A549 (cell line): Measurements from ENCODE around the gene TLCD2. TPM values are rescaled to one million over a fixed set of nuclear protein-coding genes. Genes with fewer than 3 reads are reported as not detected.

ENCODE experiments used
- ATAC-seq, 2 experiments: fragments of 200-7000 bp in 1 of 2; fragments of >200 bp in 1 of 2; cut with Nextera tagmentation in 1 of 2; cut with Tn5 transposase in 1 of 2; 3 replicates each; pipeline versions ENCODE4 v1.8.0 to v1.9.1; 2018 to 2020; ENCODE audit warnings: mild to moderate bottlenecking in 1 of 2, moderate library complexity in 1 of 2
- CTCF ChIA-PET: fragments of 300-600 bp; sonication (Branson Sonifier 250); formaldehyde crosslinking; extraction: SDS; loops from one replicate; lab custom pipeline; 2021; ENCODE audit warnings: antibody characterized with exemption, inconsistent platforms; lab: Yijun Ruan, JAX
- POLR2A ChIA-PET: fragments of 350-600 bp; formaldehyde crosslinking; extraction: SDS; loops from one replicate; lab custom pipeline; 2021; ENCODE audit warnings: antibody characterized with exemption, inconsistent platforms; lab: Yijun Ruan, JAX
- DNase-seq, 2 experiments: peaks; one replicate each; pipeline versions ENCODE4 v3.0.0 to v3.0.0-alpha.2; 2011 to 2016; ENCODE audit warnings: low read depth in 1 of 2, low spot score in 1 of 2
- FAIRE-seq: peaks from 2 replicates; lab custom pipeline; 2011; peaks lifted over from hg19 to GRCh38; lab: Jason Lieb, UNC
- H3K27ac ChIP-seq, 2 experiments: fragments of >200 bp; sonication (Bioruptor Twin); formaldehyde crosslinking; 3 replicates each; pipeline ENCODE4 v1.5.1; 2016 to 2017
- H3K4me1 ChIP-seq: fragments of >200 bp; sonication (Bioruptor Twin); formaldehyde crosslinking; 3 replicates; pipeline ENCODE4 v1.6.1; 2016
- H3K4me2 ChIP-seq: fragments of >200 bp; sonication (Bioruptor Twin); formaldehyde crosslinking; 3 replicates; pipeline ENCODE4 v1.6.1; 2016
- H3K4me3 ChIP-seq: fragments of >200 bp; sonication (Bioruptor Twin); formaldehyde crosslinking; 3 replicates; pipeline ENCODE4 v1.5.1; 2016
- H3K9me3 ChIP-seq: fragments of >200 bp; sonication (Bioruptor Twin); formaldehyde crosslinking; 3 replicates; pipeline ENCODE4 v1.6.1; 2016
- BHLHE40 ChIP-seq: IDR thresholded peaks from 2 replicates; pipeline ENCODE4 v1.6.1; 2012; ENCODE audit warnings: low read depth, low read length, inconsistent platforms
- CBX2 ChIP-seq: fragments of 200-600 bp; sonication (generic); IDR thresholded peaks from 2 replicates; pipeline ENCODE4 v1.6.1; 2016; ENCODE audit warnings: low read depth, mild to moderate bottlenecking, borderline replicate concordance
- EHF ChIP-seq: fragments of 250-450 bp; sonication (Bioruptor Pico); IDR thresholded peaks from 2 replicates; pipeline ENCODE4 v1.5.0; 2020; ENCODE audit warnings: mild to moderate bottlenecking
- EHMT2 ChIP-seq: fragments of 200-600 bp; sonication (generic); IDR thresholded peaks from 2 replicates; pipeline ENCODE4 v1.6.1; 2016; ENCODE audit warnings: antibody characterized with exemption, low read depth, mild to moderate bottlenecking, moderate library complexity
- EP300 ChIP-seq, 2 experiments: fragments of >200 bp; sonication (Bioruptor Twin); formaldehyde crosslinking; IDR thresholded peaks; 2 replicates in 1 of 2; 3 replicates in 1 of 2; pipeline ENCODE4 v1.6.1; 2016 to 2017
- ESRRA ChIP-seq: fragments of 150-350 bp; IDR thresholded peaks from 2 replicates; pipeline ENCODE4 v1.6.1; 2014; ENCODE audit warnings: mild to moderate bottlenecking, low read length, borderline replicate concordance
- FOSL2 ChIP-seq, 2 experiments: fragments of 450-650 bp in 1 of 2; fragments of >200 bp in 1 of 2; sonication (Bioruptor Twin) in 1 of 2; formaldehyde crosslinking; IDR thresholded peaks; 2 replicates each; pipeline versions ENCODE4 v1.5.0 to v1.6.1; 2016 to 2020; ENCODE audit warnings: mild to moderate bottlenecking in 1 of 2, moderate library complexity in 1 of 2
- FOXS1 ChIP-seq: fragments of 250-450 bp; sonication (Bioruptor Pico); IDR thresholded peaks from 2 replicates; pipeline ENCODE4 v1.5.0; 2020; ENCODE audit warnings: mild to moderate bottlenecking, moderate library complexity
- HOXA7 ChIP-seq: fragments of 250-450 bp; sonication (Bioruptor Pico); IDR thresholded peaks from 2 replicates; pipeline ENCODE4 v1.5.0; 2020; ENCODE audit warnings: mild to moderate bottlenecking, moderate library complexity
- HOXB5 ChIP-seq: fragments of 250-450 bp; sonication (Bioruptor Pico); IDR thresholded peaks from 2 replicates; pipeline ENCODE4 v1.5.0; 2020; ENCODE audit warnings: mild to moderate bottlenecking, moderate library complexity
- JUN ChIP-seq, 2 experiments: fragments of >200 bp; sonication (Bioruptor Twin); formaldehyde crosslinking; IDR thresholded peaks; 2 replicates in 1 of 2; 3 replicates in 1 of 2; pipeline ENCODE4 v1.6.1; 2016 to 2017
- JUNB ChIP-seq: fragments of >200 bp; sonication (Bioruptor Twin); formaldehyde crosslinking; IDR thresholded peaks from 2 replicates; pipeline ENCODE4 v1.6.1; 2016
- KDM1A ChIP-seq: fragments of 200-600 bp; sonication (generic); IDR thresholded peaks from 2 replicates; pipeline ENCODE4 v1.6.1; 2016; ENCODE audit warnings: low read depth, mild to moderate bottlenecking
- MAZ ChIP-seq: fragments of 150-350 bp; IDR thresholded peaks from 2 replicates; pipeline ENCODE4 v1.6.1; 2014; ENCODE audit warnings: antibody characterized with exemption, low read depth, low read length, borderline replicate concordance
- NPAS2 ChIP-seq: fragments of 250-450 bp; sonication (Bioruptor Pico); IDR thresholded peaks from 2 replicates; pipeline ENCODE4 v1.8.0; 2022; ENCODE audit warnings: mild to moderate bottlenecking, moderate library complexity, borderline replicate concordance
- NR3C1 ChIP-seq: fragments of >200 bp; sonication (Bioruptor Twin); formaldehyde crosslinking; IDR thresholded peaks from 3 replicates; pipeline ENCODE4 v1.6.1; 2017
- POLR2A ChIP-seq: IDR thresholded peaks from 2 replicates; pipeline ENCODE4 v1.6.1; 2012; ENCODE audit warnings: mild to moderate bottlenecking, low read length
- POLR2AphosphoS2 ChIP-seq: conservative IDR thresholded peaks from 2 replicates; pipeline ENCODE4 v1.6.1; 2012; ENCODE audit warnings: low read length, improper control_type of control experiment, inconsistent platforms
- RAD21 ChIP-seq, 2 experiments: fragments of >200 bp in 1 of 2; sonication (Bioruptor Twin) in 1 of 2; formaldehyde crosslinking in 1 of 2; IDR thresholded peaks in 1 of 2; conservative IDR thresholded peaks in 1 of 2; 2 replicates in 1 of 2; 3 replicates in 1 of 2; pipeline ENCODE4 v1.6.1; 2012 to 2018; ENCODE audit warnings: inconsistent platforms in 1 of 2
- RARB ChIP-seq: fragments of 250-450 bp; sonication (Bioruptor Pico); IDR thresholded peaks from 2 replicates; pipeline ENCODE4 v1.8.0; 2021; ENCODE audit warnings: mild to moderate bottlenecking, moderate library complexity
- RFX5 ChIP-seq: fragments of 450-650 bp; IDR thresholded peaks from 2 replicates; pipeline ENCODE4 v1.7.1; 2014; ENCODE audit warnings: antibody characterized with exemption, mild to moderate bottlenecking, moderate library complexity
- TFCP2L1 ChIP-seq: fragments of 250-450 bp; sonication (Bioruptor Pico); IDR thresholded peaks from 2 replicates; pipeline ENCODE4 v1.5.0; 2021; ENCODE audit warnings: mild to moderate bottlenecking
- ZC3H11A ChIP-seq: fragments of 450-650 bp; IDR thresholded peaks from 2 replicates; pipeline ENCODE4 v1.6.1; 2014; ENCODE audit warnings: antibody characterized with exemption, mild to moderate bottlenecking
- WGBS: methylation state at CpG from one replicate; pipeline ENCODE4 v1.1.6; 2017; ENCODE audit errors: missing lambda C conversion rate; 5-methylcytosine and 5-hydroxymethylcytosine counted together
- polyA plus RNA-seq, 4 experiments: library from polyadenylated mRNA; depleted of rRNA in 3 of 4; stranded (reverse); fragments of >200 nt; fragmentation: RNase III in 1 of 4; extraction: RNeasy Plus Mini Kit Qiagen cat#74134 plus additional on column Dnase treatment in 1 of 4; gene quantifications; 2 replicates in 3 of 4; 3 replicates in 1 of 4; pipeline ENCODE4 v1.2.3, GENCODE V29; 2011 to 2017
- TF ChIP-seq, protein P1 (sequence below): fragments of >200 bp; sonication (Bioruptor Twin); formaldehyde crosslinking; IDR thresholded peaks from 3 replicates; pipeline ENCODE4 v1.6.1; 2016
- TF ChIP-seq, protein P2 (sequence below): fragments of 250-450 bp; sonication (Bioruptor Pico); IDR thresholded peaks from 2 replicates; pipeline ENCODE4 v1.5.0; 2021; ENCODE audit warnings: mild to moderate bottlenecking, moderate library complexity, borderline replicate concordance
- TF ChIP-seq, protein P3 (sequence below): IDR thresholded peaks from 2 replicates; pipeline ENCODE4 v1.6.1; 2012
- TF ChIP-seq, protein P4 (sequence below): IDR thresholded peaks from 2 replicates; pipeline ENCODE4 v1.6.1; 2012; ENCODE audit warnings: low read depth, borderline replicate concordance
- TF ChIP-seq, protein P5 (sequence below): fragments of >200 bp; sonication (Bioruptor Twin); formaldehyde crosslinking; IDR thresholded peaks from 3 replicates; pipeline ENCODE4 v1.5.1; 2016

Gene TLCD2
- polyA plus RNA-seq, 2 of the 4 experiments (the other 2 are of a cell fraction): 3.5 to 4.5 TPM

DNA sequence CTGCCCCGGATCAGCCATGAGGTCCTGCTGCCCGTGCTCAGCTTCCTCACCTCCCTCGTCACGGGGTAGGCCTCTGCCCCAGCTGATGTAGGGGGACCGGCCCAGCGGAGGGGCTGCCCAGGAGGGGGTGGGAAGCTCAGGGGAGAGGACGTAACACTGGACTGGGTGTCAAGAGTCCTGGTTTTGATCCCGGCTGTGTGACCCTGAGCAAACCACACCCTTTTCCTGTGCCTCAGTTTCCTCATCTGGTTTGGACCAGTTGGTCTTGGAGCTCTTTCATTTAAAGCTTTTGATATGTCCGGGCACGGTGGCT is 21.0 kb upstream of the TLCD2 start (continued):
- TF ChIP-seq, protein P1, sequence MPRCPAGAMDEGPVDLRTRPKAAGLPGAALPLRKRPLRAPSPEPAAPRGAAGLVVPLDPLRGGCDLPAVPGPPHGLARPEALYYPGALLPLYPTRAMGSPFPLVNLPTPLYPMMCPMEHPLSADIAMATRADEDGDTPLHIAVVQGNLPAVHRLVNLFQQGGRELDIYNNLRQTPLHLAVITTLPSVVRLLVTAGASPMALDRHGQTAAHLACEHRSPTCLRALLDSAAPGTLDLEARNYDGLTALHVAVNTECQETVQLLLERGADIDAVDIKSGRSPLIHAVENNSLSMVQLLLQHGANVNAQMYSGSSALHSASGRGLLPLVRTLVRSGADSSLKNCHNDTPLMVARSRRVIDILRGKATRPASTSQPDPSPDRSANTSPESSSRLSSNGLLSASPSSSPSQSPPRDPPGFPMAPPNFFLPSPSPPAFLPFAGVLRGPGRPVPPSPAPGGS: no peak
- TF ChIP-seq RARB (CRISPR knock-in tag) (no peak), MAZ (no peak)

DNA sequence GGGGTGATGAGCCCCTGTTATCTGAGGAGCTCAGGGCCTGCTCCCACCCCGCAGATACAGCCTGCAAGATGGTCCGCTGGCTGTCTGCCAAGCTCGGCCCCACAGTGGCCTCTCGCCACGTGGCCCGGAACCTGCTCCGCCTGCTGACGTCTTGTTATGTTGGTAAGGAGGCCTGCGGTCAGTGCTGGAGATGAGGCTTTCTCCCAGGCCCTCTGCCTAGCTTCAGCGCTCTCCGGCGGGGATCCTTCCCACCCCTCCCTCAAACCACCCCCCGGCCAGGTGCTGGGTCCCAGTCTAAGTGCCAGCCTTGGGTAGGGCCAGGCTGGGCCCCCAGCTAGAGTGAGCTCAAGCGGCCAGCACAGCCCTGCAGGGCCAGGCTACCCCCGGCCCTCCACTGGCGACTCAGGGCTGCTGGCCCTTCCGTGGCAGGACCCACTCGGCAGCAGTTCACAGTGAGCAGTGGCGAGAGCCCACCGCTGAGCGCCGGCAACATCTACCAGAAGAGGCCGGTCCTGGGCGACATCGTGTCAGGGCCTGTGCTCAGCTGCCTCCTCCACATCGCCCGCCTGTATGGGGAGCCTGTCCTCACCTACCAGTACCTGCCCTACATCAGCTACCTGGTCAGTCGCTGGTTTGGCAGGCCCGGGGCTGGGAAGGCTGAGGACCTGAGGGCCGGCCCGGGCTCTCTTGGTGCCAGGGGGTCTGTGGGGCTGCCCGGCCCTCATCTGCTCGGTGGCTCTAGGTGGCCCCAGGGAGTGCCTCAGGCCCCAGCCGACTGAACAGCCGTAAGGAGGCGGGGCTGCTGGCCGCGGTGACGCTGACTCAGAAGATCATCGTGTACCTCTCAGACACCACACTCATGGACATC is 20.4 kb upstream of the TLCD2 start:
- no peak overlapping the region for H3K4me3 ChIP-seq
- no peaks in the 10 kb centered on the region for H3K9me3 ChIP-seq
- no peak overlapping the region for H3K4me2 ChIP-seq
- ChIA-PET CTCF (interaction anchor here (1.1 to 23.8 kb wide), 10 partner anchors 12 to 293 kb away, joined by 3 to 591 read pairs (median 4); partner anchors contain the start of gene SERPINF1), POLR2A (interaction anchor here (0.8 to 1.2 kb wide), 3 partner anchors 9 to 22 kb away, joined by 3 to 7 read pairs (median 3); no protein-coding TSS in a partner anchor)
- WGBS: 77% methylated on average over 27 of the region's 40 CpGs
- FAIRE-seq (no peak), ATAC-seq (peak; percentile 30 to 40; a peak in 4 of 6 replicates), DNase-seq (no peak)
- peak overlapping the region; percentile 18 to 21; a peak in 1 of 6 replicates for H3K27ac ChIP-seq
- TF ChIP-seq NPAS2 (CRISPR knock-in tag): no peak
- TF ChIP-seq HOXA7 (CRISPR knock-in tag): no peak
- TF ChIP-seq BHLHE40: no peak
- TF ChIP-seq EHMT2: no peak
- TF ChIP-seq POLR2AphosphoS2: no peak
- no peak for TF ChIP-seq TFCP2L1 (CRISPR knock-in tag)
- no peak for TF ChIP-seq RAD21 (conservative IDR thresholded peaks at IDR 0.05 in 1 of 2, IDR thresholded peaks at IDR 0.05 in 1 of 2)
- TF ChIP-seq, protein P2, sequence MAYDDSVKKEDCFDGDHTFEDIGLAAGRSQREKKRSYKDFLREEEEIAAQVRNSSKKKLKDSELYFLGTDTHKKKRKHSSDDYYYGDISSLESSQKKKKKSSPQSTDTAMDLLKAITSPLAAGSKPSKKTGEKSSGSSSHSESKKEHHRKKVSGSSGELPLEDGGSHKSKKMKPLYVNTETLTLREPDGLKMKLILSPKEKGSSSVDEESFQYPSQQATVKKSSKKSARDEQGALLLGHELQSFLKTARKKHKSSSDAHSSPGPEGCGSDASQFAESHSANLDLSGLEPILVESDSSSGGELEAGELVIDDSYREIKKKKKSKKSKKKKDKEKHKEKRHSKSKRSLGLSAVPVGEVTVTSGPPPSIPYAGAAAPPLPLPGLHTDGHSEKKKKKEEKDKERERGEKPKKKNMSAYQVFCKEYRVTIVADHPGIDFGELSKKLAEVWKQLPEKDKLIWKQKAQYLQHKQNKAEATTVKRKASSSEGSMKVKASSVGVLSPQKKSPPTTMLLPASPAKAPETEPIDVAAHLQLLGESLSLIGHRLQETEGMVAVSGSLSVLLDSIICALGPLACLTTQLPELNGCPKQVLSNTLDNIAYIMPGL: no peak
- TF ChIP-seq JUN (IDR thresholded peaks at IDR 0.05): no peak
- no peak for TF ChIP-seq KDM1A
- no peak for TF ChIP-seq JUNB
- no peak for TF ChIP-seq POLR2A
- TF ChIP-seq HOXB5: no peak
- TF ChIP-seq, protein P3, sequence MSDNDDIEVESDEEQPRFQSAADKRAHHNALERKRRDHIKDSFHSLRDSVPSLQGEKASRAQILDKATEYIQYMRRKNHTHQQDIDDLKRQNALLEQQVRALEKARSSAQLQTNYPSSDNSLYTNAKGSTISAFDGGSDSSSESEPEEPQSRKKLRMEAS: no peak
- TF ChIP-seq EP300 (IDR thresholded peaks at IDR 0.05): no peak
- peaks cover 9% of the 10 kb centered on the region for H3K4me1 ChIP-seq

DNA sequence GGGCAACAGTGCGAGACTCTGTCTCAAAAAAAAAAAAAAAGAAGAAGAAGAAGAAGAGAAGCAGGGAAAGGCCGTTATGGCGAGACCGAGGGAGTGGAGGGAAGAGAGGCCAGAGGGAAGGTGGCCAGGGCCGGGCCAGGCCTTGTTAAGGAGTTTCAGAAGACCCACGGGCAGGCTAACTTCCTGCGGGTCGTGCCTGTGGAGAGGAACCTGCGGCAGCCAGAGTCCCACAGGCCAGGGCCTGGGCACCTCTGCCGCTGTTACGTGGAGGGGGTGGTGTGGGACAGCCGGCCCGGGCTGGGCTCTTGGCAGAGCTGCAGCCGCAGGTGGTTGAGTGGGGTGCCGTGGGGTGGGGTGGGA is 19.8 kb upstream of the TLCD2 start:
- 93% methylated on average over 15 of the region's 15 CpGs for WGBS
- H3K4me1 ChIP-seq: peaks cover 13% of the 10 kb centered on the region
- ChIA-PET CTCF (interaction anchor here (1.1 to 23.8 kb wide), 5 partner anchors 11 to 156 kb away, joined by 3 to 591 read pairs (median 9); partner anchors contain the start of gene SERPINF1), POLR2A (interaction anchor here (0.6 to 1.2 kb wide), 4 partner anchors 8 to 23 kb away, joined by 3 to 7 read pairs (median 3); no protein-coding TSS in a partner anchor)
- no peaks in the 10 kb centered on the region for H3K9me3 ChIP-seq
- no peak overlapping the region for H3K4me3 ChIP-seq
- no peak for ATAC-seq
- no peak for DNase-seq
- FAIRE-seq: no peak
- TF ChIP-seq BHLHE40 (no peak), KDM1A (no peak), FOXS1 (CRISPR knock-in tag) (no peak), FOSL2 (IDR thresholded peaks at IDR 0.05) (no peak), FOSL2 (CRISPR knock-in tag; IDR thresholded peaks at IDR 0.05) (no peak), ESRRA (no peak), NR3C1 (no peak), EHF (no peak), RFX5 (no peak), ZC3H11A (no peak), TFCP2L1 (CRISPR knock-in tag) (no peak), CBX2 (no peak)
- TF ChIP-seq, protein P2: no peak
- TF ChIP-seq, protein P4, sequence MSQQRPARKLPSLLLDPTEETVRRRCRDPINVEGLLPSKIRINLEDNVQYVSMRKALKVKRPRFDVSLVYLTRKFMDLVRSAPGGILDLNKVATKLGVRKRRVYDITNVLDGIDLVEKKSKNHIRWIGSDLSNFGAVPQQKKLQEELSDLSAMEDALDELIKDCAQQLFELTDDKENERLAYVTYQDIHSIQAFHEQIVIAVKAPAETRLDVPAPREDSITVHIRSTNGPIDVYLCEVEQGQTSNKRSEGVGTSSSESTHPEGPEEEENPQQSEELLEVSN: no peak
- TF ChIP-seq, protein P5, sequence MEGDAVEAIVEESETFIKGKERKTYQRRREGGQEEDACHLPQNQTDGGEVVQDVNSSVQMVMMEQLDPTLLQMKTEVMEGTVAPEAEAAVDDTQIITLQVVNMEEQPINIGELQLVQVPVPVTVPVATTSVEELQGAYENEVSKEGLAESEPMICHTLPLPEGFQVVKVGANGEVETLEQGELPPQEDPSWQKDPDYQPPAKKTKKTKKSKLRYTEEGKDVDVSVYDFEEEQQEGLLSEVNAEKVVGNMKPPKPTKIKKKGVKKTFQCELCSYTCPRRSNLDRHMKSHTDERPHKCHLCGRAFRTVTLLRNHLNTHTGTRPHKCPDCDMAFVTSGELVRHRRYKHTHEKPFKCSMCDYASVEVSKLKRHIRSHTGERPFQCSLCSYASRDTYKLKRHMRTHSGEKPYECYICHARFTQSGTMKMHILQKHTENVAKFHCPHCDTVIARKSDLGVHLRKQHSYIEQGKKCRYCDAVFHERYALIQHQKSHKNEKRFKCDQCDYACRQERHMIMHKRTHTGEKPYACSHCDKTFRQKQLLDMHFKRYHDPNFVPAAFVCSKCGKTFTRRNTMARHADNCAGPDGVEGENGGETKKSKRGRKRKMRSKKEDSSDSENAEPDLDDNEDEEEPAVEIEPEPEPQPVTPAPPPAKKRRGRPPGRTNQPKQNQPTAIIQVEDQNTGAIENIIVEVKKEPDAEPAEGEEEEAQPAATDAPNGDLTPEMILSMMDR: no peak
- H3K4me2 ChIP-seq: no peak overlapping the region
- no peak overlapping the region for H3K27ac ChIP-seq
